H4 (cell line): ENCODE results near the gene USP25. TPM values are rescaled to one million over a fixed set of nuclear protein-coding genes. Genes with fewer than 3 reads are reported as not detected.

Experiments used
- DNase-seq: peaks from one replicate; pipeline ENCODE4 v3.0.0-alpha.2; 2015; ENCODE audit warnings: low spot score
- total RNA-seq: library from RNA; depleted of rRNA; stranded (reverse); fragments of >200 nt; shearing (Covaris generic); gene quantifications from 2 replicates; pipeline ENCODE4 v1.2.3, GENCODE V29; 2014

Gene USP25
- total RNA-seq, 1 experiment from 2014 or later = 19.0 TPM

GRCh38 chr21:15857740-15858139, 128.0 kb downstream of the USP25 start:
- no peak for DNase-seq

- no peak for DNase-seq
These were observed 130.8 kb downstream of the USP25 start for GRCh38 chr21:15860541-15860940.

- DNase-seq = no peak
These were observed 139.2 kb downstream of the USP25 start for GRCh38 chr21:15868940-15869339.

- no peak for DNase-seq
These were observed 141.0 kb downstream of the USP25 start for GRCh38 chr21:15870819-15871218.

GRCh38 chr21:15872236-15872635, 142.5 kb downstream of the USP25 start:
- no peak for DNase-seq

GRCh38 chr21:15874615-15875014, 144.8 kb downstream of the USP25 start:
- no peak for DNase-seq

- no peak for DNase-seq
These were observed 145.5 kb downstream of the USP25 start for GRCh38 chr21:15875286-15875685.

- no peak for DNase-seq
These were observed 164.1 kb downstream of the USP25 start for GRCh38 chr21:15893902-15894301.

- no peak for DNase-seq
These were observed 164.8 kb downstream of the USP25 start for GRCh38 chr21:15894596-15894995.

GRCh38 chr21:15895142-15896106, 165.6 kb downstream of the USP25 start:
- DNase-seq = no peak

GRCh38 chr21:15896501-15896900, 166.7 kb downstream of the USP25 start:
- DNase-seq = no peak

- DNase-seq = no peak
These were observed 174.6 kb downstream of the USP25 start for GRCh38 chr21:15904389-15904788.

GRCh38 chr21:15908187-15908586, 178.4 kb downstream of the USP25 start:
- DNase-seq = no peak

GRCh38 chr21:15928196-15928595, 198.4 kb downstream of the USP25 start:
- no peak for DNase-seq

- DNase-seq = no peak
These were observed 199.1 kb downstream of the USP25 start for GRCh38 chr21:15928686-15929425.

GRCh38 chr21:15929536-15929935, 199.8 kb downstream of the USP25 start:
- no peak for DNase-seq
